GM18858 (cell line): Measurements from ENCODE around the gene INTS6.
A peak's percentile ranks its signal among the peaks of the same experiment; 100 is the strongest.

ENCODE experiments used
- ATAC-seq: cut with Tn5 transposase; IDR thresholded peaks from one replicate; pipeline ENCODE4 v1.9.1; 2021; ENCODE audit not compliant: unreplicated experiment

Gene INTS6

DNA sequence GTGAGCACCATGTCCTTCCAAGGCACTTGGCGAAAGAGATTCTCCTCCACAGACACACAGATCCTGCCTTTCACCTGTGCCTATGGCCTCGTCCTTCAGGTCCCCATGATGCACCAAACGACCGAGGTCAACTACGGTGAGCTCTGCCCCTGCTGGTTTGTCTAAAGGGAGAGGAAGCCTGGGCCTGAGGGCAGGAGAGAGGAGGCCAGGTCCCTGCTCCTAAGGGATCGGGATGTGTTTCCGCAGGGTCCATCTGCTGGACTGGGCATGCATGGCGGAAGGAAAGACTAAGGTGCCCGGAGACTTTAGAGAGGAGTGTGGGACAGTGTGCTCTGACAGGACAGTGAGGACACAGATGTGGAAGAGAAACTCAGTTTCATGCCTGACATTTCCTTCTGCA, 105.7 kb downstream of the INTS6 start:
- ATAC-seq: no peak

GRCh38 chr13:51346397-51346796, 106.4 kb downstream of the INTS6 start:
- no peak for ATAC-seq

- ATAC-seq: no peak
Measured at GRCh38 chr13:51343475-51343874, 109.4 kb downstream of the INTS6 start.

GRCh38 chr13:51342706-51343105, 110.1 kb downstream of the INTS6 start:
- ATAC-seq: no peak

- no peak for ATAC-seq
Measured at GRCh38 chr13:51341791-51342190, 111.0 kb downstream of the INTS6 start.

- no peak for ATAC-seq
Measured at GRCh38 chr13:51341232-51341631, 111.6 kb downstream of the INTS6 start.

- no peak for ATAC-seq
Measured at GRCh38 chr13:51339952-51340732, 112.7 kb downstream of the INTS6 start.

DNA sequence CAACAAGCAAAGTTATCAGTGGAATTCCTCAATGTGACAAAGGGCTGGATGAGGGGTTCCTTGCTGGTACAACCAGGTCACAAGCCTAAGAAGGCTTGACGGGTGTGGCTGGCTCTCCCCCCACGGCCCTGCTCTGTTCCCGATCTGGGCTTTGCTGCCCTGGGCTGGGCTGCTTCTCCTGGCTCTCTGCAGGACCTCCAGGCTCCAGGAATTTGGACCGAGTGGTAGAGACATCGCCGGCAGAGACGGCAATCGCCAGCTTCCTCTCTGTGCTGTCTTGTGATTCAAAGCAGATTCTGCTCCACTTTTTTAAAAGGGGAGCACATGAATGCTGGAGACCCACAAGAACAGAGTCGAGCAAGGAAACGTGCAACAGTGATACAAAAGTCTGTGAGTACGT, 113.5 kb downstream of the INTS6 start, which contains the start of gene SERPINE3:
Gene SERPINE3, plus strand, starts transcription at position 338 of the 400 bp plus-strand sequence. CDS start 1,401 bp downstream, outside the sequence.
- ATAC-seq: no peak

DNA sequence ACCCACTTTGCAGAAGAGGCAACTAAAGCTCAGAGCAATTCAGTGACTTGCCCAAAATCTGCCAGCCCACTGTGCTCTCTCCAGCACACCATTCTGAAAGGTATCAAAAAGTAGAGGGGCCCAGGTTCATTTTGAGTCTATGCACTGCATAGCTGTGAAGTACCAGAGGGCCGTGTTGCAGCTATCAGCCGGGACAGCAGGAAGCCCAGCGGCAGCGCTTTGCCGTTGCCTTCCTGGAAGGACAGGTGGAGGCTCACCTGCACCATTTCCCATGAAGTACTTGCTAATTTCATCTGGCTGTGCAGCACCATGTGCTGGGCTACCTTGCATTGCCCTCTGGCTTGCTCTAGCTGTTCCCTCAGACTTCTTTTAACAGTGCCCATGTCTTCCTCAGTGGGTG, 116.1 kb downstream of the INTS6 start:
- ATAC-seq: no peak

DNA sequence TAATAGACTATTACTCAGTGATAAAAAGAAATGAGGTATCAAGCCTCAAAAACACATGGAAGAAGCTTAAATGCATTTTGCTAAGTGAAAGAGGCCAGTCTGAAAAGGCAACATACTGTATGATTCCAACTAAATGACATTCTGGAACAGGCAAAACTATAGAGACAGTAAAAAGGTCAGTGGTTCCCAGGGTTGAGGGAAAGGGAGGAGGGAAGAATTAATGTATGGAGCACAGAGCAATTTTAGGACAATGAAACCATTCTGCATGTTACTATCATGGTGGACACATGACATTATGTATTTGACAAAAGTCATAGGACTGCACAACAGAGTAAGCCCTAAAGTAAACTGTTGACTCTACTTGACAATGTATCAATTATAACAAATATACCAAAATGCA, 119.0 kb downstream of the INTS6 start:
- no peak for ATAC-seq

DNA sequence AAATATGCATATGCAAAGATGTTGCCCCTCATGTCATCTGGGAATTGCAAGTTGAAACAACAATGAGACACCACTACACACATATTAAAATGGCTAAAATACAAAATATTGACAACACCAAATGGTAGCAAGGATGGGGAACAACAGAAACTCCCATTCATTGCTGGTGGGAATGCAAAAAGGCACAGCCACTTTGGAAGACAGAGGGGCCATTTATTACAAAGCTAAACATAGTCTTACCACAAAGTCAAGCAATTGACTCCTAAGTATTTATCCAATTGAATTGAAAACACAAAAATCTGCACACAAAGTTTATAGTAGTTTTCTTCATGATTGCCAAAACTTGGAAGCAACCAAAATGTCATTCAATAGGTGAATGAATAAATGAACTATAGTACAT, 119.4 kb downstream of the INTS6 start:
- no peak for ATAC-seq

DNA sequence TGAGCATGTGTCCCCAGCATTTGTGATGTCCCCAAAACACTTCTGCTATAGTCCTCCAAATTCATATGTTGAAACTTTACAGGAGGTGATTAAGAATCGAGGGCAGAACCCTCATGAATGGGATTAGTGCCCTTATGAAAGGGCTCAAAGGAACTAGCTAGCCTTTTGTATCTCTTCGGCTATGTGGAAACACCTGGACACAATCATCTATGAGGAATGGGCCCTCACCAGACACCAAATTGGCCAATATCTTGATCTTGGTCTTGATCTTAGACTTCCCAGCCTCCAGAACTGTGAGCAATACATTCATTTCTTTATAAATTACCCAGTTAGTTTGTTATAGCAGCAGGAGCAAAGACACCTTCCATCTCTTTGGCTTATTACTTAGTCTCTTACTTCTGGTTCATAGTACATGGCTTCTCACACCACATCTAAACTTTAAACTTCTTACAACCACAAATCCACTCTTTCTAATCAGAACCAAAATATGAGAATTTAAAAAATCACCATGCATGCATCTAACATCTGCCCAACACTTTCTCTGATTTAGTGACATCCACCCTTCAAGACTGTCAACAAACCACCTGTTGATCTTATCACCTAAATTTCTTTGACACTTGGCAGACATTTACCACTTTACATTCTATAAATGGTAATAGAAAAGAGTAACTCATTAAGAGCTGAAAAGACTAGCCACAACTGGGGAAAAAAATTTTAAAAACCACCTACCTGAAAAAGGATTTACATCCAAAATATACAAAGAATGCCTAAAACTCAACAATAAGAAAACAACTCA, 120.1 kb downstream of the INTS6 start:
- ATAC-seq: no peak

GRCh38 chr13:51331354-51331861, 121.4 kb downstream of the INTS6 start:
- peak; percentile 50 for ATAC-seq

DNA sequence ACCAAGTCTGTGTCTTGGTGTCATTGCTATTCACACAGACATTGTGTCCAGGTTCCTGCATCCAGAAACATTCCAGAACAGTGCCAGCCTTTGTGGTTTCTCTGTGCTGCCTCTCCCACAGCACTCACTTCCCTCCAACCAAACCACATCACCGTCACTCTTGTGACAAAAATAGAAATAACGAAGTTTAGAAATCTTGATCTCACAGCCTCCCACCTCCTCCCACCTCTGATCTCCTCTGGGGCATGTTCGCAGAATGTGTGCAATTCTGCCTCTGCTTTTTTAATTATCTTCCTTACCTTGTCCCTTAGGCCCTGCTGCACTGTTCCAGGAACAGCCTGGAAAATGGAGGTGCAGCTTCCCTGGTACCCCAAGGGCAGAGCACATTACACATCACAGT, 122.0 kb downstream of the INTS6 start:
- ATAC-seq: peak; percentile 53

DNA sequence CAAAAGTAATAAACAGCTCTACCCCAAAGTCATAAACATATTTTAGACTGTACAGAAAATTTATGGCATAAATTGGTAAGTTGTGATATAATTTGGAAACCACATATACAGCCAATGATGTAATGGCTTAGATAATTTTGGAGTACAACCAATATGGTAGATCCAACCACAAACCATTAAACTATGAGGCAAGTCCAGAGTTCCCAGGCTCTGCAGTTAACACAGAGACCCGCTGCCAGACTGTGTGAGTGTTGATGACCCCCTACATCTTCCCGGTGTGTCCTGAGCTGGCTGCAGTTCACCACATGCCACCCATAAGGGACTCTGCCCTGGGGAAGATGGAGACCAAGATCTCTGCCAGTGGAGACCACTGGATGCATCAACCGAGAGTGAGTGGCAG, 123.2 kb downstream of the INTS6 start:
- ATAC-seq: no peak

- ATAC-seq: no peak
Measured at GRCh38 chr13:51328488-51328887, 124.3 kb downstream of the INTS6 start.

DNA sequence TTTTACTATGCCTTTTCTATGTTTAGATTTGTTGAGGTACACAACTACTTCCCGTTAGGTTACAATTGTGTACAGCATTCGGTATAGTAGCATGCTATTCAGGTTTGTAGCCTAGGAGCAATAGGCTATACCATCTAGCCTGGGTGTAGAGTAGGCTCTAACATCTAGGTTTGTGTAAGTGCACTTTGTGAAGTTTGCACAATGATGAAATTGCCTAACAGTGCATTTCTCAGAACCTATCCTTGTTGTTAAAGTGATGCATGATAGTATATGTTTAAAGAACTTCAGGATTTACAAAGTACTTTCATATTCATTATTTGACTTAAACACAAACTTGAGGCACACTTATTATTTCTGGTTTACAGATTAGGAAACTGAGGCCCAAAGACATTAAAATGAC, 124.9 kb downstream of the INTS6 start:
- no peak for ATAC-seq

GRCh38 chr13:51326777-51327176, 126.1 kb downstream of the INTS6 start:
- ATAC-seq: no peak

GRCh38 chr13:51325837-51326236, 127.0 kb downstream of the INTS6 start:
- no peak for ATAC-seq

GRCh38 chr13:51324714-51325420, 128.0 kb downstream of the INTS6 start:
- no peak for ATAC-seq

GRCh38 chr13:51323824-51324511, 128.9 kb downstream of the INTS6 start:
- no peak for ATAC-seq
